GM21528 (cell line): ENCODE data around the gene PALD1.

ENCODE experiments used
- ATAC-seq: cut with Tn5 transposase; IDR thresholded peaks from one replicate; pipeline ENCODE4 v1.9.1; 2021; ENCODE audit warnings: mild to moderate bottlenecking, moderate library complexity; ENCODE audit not compliant: unreplicated experiment, low FRiP score

The PALD1 gene

GRCh38 chr10:70550459-70550858 lies 71.9 kb downstream of the PALD1 start:
- ATAC-seq: no peak

- no peak for ATAC-seq
These were observed 72.9 kb downstream of the PALD1 start for GRCh38 chr10:70551466-70551865.

- no peak for ATAC-seq
These were observed 73.4 kb downstream of the PALD1 start for GRCh38 chr10:70551971-70552422.

- no peak for ATAC-seq
These were observed 74.0 kb downstream of the PALD1 start for GRCh38 chr10:70552586-70552985.

GRCh38 chr10:70555371-70555770 lies 76.8 kb downstream of the PALD1 start:
- no peak for ATAC-seq

- ATAC-seq: no peak
These were observed 78.7 kb downstream of the PALD1 start for GRCh38 chr10:70557086-70557845.

- ATAC-seq: no peak
These were observed 79.3 kb downstream of the PALD1 start for GRCh38 chr10:70557876-70558275.

GRCh38 chr10:70558295-70558694 lies 79.7 kb downstream of the PALD1 start:
- ATAC-seq: no peak

- no peak for ATAC-seq
These were observed 80.6 kb downstream of the PALD1 start for GRCh38 chr10:70558871-70559810.

- ATAC-seq: no peak
These were observed 81.3 kb downstream of the PALD1 start for GRCh38 chr10:70559861-70560260.

- ATAC-seq: no peak
These were observed 82.0 kb downstream of the PALD1 start for GRCh38 chr10:70560511-70560941.

- no peak for ATAC-seq
These were observed 82.5 kb downstream of the PALD1 start for GRCh38 chr10:70561070-70561469.

GRCh38 chr10:70561558-70561957 lies 83.0 kb downstream of the PALD1 start:
- no peak for ATAC-seq

- ATAC-seq: no peak
These were observed 83.6 kb downstream of the PALD1 start for GRCh38 chr10:70562036-70562755.

GRCh38 chr10:70563230-70563629 lies 84.7 kb downstream of the PALD1 start:
- no peak for ATAC-seq

- ATAC-seq: no peak
These were observed 85.7 kb downstream of the PALD1 start for GRCh38 chr10:70564113-70564725.

- no peak for ATAC-seq
These were observed 86.4 kb downstream of the PALD1 start for GRCh38 chr10:70564901-70565351.

GRCh38 chr10:70565556-70566514 lies 87.3 kb downstream of the PALD1 start:
- ATAC-seq: no peak
